HEK293 (cell line): ENCODE data around the gene DLEC1.

Source experiments
- CTCF ChIA-PET: fragments of 350-600 bp; formaldehyde crosslinking; extraction: SDS; loops from one replicate; lab custom pipeline; 2021; ENCODE audit warnings: antibody characterized with exemption; lab: Yijun Ruan, JAX
- POLR2A ChIA-PET: fragments of 300-600 bp; formaldehyde crosslinking; extraction: SDS; loops from one replicate; lab custom pipeline; 2020; ENCODE audit warnings: antibody characterized with exemption, inconsistent platforms; lab: Yijun Ruan, JAX
- H3K27ac ChIP-seq: fragments of 200-500 bp; sonication (Bioruptor generic); 2 replicates; pipeline ENCODE4 v1.5.1; 2014; ENCODE audit warnings: low read depth, low read length, control low read depth, inconsistent platforms; ENCODE audit errors: extremely low read depth
- H3K36me3 ChIP-seq, 2 experiments: fragments of 200-500 bp in 1 of 2; sonication (Bioruptor generic) in 1 of 2; 1 replicate in 1 of 2; 2 replicates in 1 of 2; pipeline ENCODE4 v1.5.1; 2014 to 2017; ENCODE audit warnings: inconsistent platforms in 2 of 2, low read length in 2 of 2; ENCODE audit not compliant: control insufficient read depth in 2 of 2, insufficient read depth in 1 of 2
- H3K4me1 ChIP-seq: fragments of 200-500 bp; sonication (Bioruptor generic); 2 replicates; pipeline ENCODE4 v1.5.1; 2014; ENCODE audit warnings: mild to moderate bottlenecking, low read length, inconsistent platforms; ENCODE audit not compliant: control insufficient read depth, insufficient read depth
- H3K4me3 ChIP-seq: 2 replicates; pipeline ENCODE4 v1.5.1; 2011; ENCODE audit warnings: low read depth, mild to moderate bottlenecking, control low read depth, low read length, moderate library complexity
- H3K9me3 ChIP-seq: fragments of 200-500 bp; sonication (Bioruptor generic); 2 replicates; pipeline ENCODE4 v1.5.1; 2014; ENCODE audit warnings: low read depth, low read length, inconsistent platforms; ENCODE audit not compliant: control insufficient read depth, insufficient read depth
- KLF1 ChIP-seq: fragments of 450-650 bp; formaldehyde crosslinking; IDR thresholded peaks from 2 replicates; pipeline ENCODE4 v1.5.1; 2016; ENCODE audit warnings: missing biosample characterization, missing genetic modification characterization
- REPIN1 ChIP-seq: fragments of 450-650 bp; formaldehyde crosslinking; IDR thresholded peaks from 2 replicates; pipeline ENCODE4 v1.5.1; 2017; ENCODE audit warnings: missing biosample characterization, missing genetic modification characterization, low read depth
- SP2 ChIP-seq: fragments of 450-650 bp; formaldehyde crosslinking; IDR thresholded peaks from 2 replicates; pipeline ENCODE4 v1.5.1; 2016; ENCODE audit warnings: missing biosample characterization, missing genetic modification characterization
- ZIC2 ChIP-seq: fragments of 450-650 bp; formaldehyde crosslinking; IDR thresholded peaks from 2 replicates; pipeline ENCODE4 v1.5.1; 2016; ENCODE audit warnings: missing biosample characterization, missing genetic modification characterization
- ZNF133 ChIP-seq: fragments of 450-650 bp; formaldehyde crosslinking; IDR thresholded peaks from 2 replicates; pipeline ENCODE4 v1.5.1; 2016; ENCODE audit warnings: missing biosample characterization, missing genetic modification characterization
- ZNF138 ChIP-seq: fragments of 450-650 bp; formaldehyde crosslinking; IDR thresholded peaks from 2 replicates; pipeline ENCODE4 v1.5.1; 2016; ENCODE audit warnings: missing biosample characterization, missing genetic modification characterization, borderline replicate concordance
- ZNF23 ChIP-seq: fragments of 450-650 bp; formaldehyde crosslinking; IDR thresholded peaks from 2 replicates; pipeline ENCODE4 v1.5.1; 2016; ENCODE audit warnings: missing biosample characterization, missing genetic modification characterization, borderline replicate concordance
- ZNF341 ChIP-seq: fragments of 450-650 bp; formaldehyde crosslinking; IDR thresholded peaks from 2 replicates; pipeline ENCODE4; 2016; ENCODE audit warnings: low read depth, missing biosample characterization, missing genetic modification characterization
- ZNF404 ChIP-seq: fragments of 450-650 bp; formaldehyde crosslinking; IDR thresholded peaks from 2 replicates; pipeline ENCODE4 v1.5.1; 2017; ENCODE audit warnings: missing biosample characterization, missing genetic modification characterization
- ZNF621 ChIP-seq: fragments of 450-650 bp; formaldehyde crosslinking; IDR thresholded peaks from 2 replicates; pipeline ENCODE4 v1.5.1; 2017; ENCODE audit warnings: missing biosample characterization, missing genetic modification characterization
- TF ChIP-seq, protein P1 (sequence below): fragments of 450-650 bp; formaldehyde crosslinking; IDR thresholded peaks from 2 replicates; pipeline ENCODE4 v1.5.1; 2016; ENCODE audit warnings: missing biosample characterization, missing genetic modification characterization
- TF ChIP-seq, protein P2 (sequence below): fragments of 450-650 bp; formaldehyde crosslinking; optimal IDR thresholded peaks from 2 replicates; pipeline ENCODE3; 2016; ENCODE audit warnings: missing biosample characterization, mild to moderate bottlenecking, missing genetic modification characterization
- TF ChIP-seq, protein P3 (sequence below): fragments of 450-650 bp; formaldehyde crosslinking; IDR thresholded peaks from 2 replicates; pipeline ENCODE4 v1.5.1; 2016; ENCODE audit warnings: missing biosample characterization, missing genetic modification characterization
- TF ChIP-seq, protein P4 (sequence below): fragments of 450-650 bp; formaldehyde crosslinking; IDR thresholded peaks from 2 replicates; pipeline ENCODE4 v1.5.0; 2017; ENCODE audit warnings: missing biosample characterization, missing genetic modification characterization, borderline replicate concordance
- TF ChIP-seq, protein P5 (sequence below): fragments of 450-650 bp; formaldehyde crosslinking; IDR thresholded peaks from 2 replicates; pipeline ENCODE4 v1.5.1; 2016; ENCODE audit warnings: missing biosample characterization, missing genetic modification characterization
- TF ChIP-seq, protein P6 (sequence below): fragments of 450-650 bp; formaldehyde crosslinking; IDR thresholded peaks from 2 replicates; pipeline ENCODE4 v1.5.1; 2016; ENCODE audit warnings: missing biosample characterization, missing genetic modification characterization
- TF ChIP-seq, protein P7 (sequence below): fragments of 450-650 bp; formaldehyde crosslinking; IDR thresholded peaks from 2 replicates; pipeline ENCODE4 v1.5.1; 2016; ENCODE audit warnings: missing biosample characterization, missing genetic modification characterization
- TF ChIP-seq, protein P8 (sequence below): fragments of 450-650 bp; formaldehyde crosslinking; IDR thresholded peaks from 2 replicates; pipeline ENCODE4 v1.5.1; 2016; ENCODE audit warnings: missing biosample characterization, missing genetic modification characterization

Gene DLEC1

DNA sequence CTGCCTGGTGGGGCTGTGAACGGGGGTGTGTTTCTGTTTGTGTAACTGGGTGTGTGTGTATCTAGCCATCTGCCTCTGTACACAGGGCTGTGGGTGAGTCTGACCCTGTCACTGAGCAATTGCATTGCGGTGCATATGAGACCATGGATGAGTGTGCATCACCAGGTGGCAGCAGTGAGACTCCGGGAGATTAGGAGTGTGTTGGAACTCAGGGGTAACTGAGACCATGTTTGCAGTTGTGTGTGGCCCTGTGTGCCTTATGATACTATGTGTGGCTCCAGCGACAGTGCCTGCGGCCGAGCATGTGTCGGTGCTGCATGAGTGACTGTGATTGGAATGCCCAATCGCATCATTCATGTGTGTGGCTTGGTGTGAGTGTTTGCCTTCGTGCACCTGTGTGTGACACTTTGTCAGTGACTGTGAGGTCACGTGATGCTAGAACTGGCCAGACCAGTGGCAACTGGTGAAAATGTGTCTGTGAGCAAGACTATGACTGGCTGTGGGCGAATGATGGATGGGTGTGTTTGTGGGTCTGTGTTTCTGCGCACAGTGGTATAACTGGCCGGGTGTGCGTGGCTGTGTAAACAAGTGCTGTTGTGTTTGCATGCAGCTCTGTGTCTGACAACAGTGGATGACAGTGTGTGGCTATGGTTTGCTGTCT is 34.5 kb upstream of the DLEC1 start:
- Histone ChIP-seq H3K4me3 (no peak overlapping the region), H3K4me1 (no peaks in the 10 kb centered on the region), H3K9me3 (no peaks in the 10 kb centered on the region), H3K36me3 (peaks cover 0 to 9% of the 10 kb centered on the region in 2 experiments; a peak in 1 of 3 replicates), H3K27ac (no peak overlapping the region)
- ChIA-PET POLR2A (interaction anchor here (0.6 kb wide), 1 partner anchor 156 kb away, joined by 3 read pairs; no protein-coding TSS in a partner anchor), CTCF (interaction anchor here (0.7 to 1.3 kb wide), 11 partner anchors 14 to 695 kb away, joined by 3 to 20 read pairs (median 4); no protein-coding TSS in a partner anchor)
- TF ChIP-seq ZIC2 (tag by site-specific recombination): no peak
- TF ChIP-seq ZNF23: no peak
- TF ChIP-seq, protein P1, sequence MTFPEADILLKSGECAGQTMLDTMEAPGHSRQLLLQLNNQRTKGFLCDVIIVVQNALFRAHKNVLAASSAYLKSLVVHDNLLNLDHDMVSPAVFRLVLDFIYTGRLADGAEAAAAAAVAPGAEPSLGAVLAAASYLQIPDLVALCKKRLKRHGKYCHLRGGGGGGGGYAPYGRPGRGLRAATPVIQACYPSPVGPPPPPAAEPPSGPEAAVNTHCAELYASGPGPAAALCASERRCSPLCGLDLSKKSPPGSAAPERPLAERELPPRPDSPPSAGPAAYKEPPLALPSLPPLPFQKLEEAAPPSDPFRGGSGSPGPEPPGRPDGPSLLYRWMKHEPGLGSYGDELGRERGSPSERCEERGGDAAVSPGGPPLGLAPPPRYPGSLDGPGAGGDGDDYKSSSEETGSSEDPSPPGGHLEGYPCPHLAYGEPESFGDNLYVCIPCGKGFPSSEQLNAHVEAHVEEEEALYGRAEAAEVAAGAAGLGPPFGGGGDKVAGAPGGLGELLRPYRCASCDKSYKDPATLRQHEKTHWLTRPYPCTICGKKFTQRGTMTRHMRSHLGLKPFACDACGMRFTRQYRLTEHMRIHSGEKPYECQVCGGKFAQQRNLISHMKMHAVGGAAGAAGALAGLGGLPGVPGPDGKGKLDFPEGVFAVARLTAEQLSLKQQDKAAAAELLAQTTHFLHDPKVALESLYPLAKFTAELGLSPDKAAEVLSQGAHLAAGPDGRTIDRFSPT (tag by site-specific recombination): no peak
- TF ChIP-seq, protein P2, sequence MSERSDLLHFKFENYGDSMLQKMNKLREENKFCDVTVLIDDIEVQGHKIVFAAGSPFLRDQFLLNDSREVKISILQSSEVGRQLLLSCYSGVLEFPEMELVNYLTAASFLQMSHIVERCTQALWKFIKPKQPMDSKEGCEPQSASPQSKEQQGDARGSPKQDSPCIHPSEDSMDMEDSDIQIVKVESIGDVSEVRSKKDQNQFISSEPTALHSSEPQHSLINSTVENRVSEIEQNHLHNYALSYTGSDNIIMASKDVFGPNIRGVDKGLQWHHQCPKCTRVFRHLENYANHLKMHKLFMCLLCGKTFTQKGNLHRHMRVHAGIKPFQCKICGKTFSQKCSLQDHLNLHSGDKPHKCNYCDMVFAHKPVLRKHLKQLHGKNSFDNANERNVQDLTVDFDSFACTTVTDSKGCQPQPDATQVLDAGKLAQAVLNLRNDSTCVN (tag by site-specific recombination): no peak
- TF ChIP-seq KLF1 (tag by site-specific recombination): peak; percentile 51
- TF ChIP-seq, protein P3, sequence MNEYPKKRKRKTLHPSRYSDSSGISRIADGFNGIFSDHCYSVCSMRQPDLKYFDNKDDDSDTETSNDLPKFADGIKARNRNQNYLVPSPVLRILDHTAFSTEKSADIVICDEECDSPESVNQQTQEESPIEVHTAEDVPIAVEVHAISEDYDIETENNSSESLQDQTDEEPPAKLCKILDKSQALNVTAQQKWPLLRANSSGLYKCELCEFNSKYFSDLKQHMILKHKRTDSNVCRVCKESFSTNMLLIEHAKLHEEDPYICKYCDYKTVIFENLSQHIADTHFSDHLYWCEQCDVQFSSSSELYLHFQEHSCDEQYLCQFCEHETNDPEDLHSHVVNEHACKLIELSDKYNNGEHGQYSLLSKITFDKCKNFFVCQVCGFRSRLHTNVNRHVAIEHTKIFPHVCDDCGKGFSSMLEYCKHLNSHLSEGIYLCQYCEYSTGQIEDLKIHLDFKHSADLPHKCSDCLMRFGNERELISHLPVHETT (tag by site-specific recombination): no peak
- TF ChIP-seq, protein P4, sequence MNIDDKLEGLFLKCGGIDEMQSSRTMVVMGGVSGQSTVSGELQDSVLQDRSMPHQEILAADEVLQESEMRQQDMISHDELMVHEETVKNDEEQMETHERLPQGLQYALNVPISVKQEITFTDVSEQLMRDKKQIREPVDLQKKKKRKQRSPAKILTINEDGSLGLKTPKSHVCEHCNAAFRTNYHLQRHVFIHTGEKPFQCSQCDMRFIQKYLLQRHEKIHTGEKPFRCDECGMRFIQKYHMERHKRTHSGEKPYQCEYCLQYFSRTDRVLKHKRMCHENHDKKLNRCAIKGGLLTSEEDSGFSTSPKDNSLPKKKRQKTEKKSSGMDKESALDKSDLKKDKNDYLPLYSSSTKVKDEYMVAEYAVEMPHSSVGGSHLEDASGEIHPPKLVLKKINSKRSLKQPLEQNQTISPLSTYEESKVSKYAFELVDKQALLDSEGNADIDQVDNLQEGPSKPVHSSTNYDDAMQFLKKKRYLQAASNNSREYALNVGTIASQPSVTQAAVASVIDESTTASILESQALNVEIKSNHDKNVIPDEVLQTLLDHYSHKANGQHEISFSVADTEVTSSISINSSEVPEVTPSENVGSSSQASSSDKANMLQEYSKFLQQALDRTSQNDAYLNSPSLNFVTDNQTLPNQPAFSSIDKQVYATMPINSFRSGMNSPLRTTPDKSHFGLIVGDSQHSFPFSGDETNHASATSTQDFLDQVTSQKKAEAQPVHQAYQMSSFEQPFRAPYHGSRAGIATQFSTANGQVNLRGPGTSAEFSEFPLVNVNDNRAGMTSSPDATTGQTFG (tag by site-specific recombination): no peak
- TF ChIP-seq, protein P5, sequence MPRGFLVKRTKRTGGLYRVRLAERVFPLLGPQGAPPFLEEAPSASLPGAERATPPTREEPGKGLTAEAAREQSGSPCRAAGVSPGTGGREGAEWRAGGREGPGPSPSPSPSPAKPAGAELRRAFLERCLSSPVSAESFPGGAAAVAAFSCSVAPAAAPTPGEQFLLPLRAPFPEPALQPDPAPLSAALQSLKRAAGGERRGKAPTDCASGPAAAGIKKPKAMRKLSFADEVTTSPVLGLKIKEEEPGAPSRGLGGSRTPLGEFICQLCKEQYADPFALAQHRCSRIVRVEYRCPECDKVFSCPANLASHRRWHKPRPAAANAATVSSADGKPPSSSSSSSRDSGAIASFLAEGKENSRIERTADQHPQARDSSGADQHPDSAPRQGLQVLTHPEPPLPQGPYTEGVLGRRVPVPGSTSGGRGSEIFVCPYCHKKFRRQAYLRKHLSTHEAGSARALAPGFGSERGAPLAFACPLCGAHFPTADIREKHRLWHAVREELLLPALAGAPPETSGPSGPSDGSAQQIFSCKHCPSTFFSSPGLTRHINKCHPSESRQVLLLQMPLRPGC (tag by site-specific recombination): peak; percentile 66
- TF ChIP-seq, protein P6, sequence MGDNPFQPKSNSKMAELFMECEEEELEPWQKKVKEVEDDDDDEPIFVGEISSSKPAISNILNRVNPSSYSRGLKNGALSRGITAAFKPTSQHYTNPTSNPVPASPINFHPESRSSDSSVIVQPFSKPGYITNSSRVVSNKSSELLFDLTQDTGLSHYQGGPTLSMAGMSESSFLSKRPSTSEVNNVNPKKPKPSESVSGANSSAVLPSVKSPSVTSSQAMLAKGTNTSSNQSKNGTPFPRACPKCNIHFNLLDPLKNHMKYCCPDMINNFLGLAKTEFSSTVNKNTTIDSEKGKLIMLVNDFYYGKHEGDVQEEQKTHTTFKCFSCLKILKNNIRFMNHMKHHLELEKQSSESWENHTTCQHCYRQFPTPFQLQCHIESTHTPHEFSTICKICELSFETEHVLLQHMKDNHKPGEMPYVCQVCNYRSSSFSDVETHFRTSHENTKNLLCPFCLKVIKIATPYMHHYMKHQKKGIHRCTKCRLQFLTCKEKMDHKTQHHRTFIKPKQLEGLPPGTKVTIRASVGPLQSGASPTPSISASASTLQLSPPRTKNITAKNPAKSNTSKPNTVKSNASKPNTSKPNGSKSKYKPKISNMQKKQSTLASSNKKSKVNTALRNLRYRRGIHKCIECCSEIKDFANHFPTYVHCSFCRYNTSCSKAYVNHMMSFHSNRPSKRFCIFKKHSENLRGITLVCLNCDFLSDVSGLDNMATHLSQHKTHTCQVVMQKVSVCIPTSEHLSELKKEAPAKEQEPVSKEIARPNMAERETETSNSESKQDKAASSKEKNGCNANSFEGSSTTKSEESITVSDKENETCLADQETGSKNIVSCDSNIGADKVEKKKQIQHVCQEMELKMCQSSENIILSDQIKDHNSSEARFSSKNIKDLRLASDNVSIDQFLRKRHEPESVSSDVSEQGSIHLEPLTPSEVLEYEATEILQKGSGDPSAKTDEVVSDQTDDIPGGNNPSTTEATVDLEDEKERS: no peak
- TF ChIP-seq ZNF138: no peak
- TF ChIP-seq, protein P7, sequence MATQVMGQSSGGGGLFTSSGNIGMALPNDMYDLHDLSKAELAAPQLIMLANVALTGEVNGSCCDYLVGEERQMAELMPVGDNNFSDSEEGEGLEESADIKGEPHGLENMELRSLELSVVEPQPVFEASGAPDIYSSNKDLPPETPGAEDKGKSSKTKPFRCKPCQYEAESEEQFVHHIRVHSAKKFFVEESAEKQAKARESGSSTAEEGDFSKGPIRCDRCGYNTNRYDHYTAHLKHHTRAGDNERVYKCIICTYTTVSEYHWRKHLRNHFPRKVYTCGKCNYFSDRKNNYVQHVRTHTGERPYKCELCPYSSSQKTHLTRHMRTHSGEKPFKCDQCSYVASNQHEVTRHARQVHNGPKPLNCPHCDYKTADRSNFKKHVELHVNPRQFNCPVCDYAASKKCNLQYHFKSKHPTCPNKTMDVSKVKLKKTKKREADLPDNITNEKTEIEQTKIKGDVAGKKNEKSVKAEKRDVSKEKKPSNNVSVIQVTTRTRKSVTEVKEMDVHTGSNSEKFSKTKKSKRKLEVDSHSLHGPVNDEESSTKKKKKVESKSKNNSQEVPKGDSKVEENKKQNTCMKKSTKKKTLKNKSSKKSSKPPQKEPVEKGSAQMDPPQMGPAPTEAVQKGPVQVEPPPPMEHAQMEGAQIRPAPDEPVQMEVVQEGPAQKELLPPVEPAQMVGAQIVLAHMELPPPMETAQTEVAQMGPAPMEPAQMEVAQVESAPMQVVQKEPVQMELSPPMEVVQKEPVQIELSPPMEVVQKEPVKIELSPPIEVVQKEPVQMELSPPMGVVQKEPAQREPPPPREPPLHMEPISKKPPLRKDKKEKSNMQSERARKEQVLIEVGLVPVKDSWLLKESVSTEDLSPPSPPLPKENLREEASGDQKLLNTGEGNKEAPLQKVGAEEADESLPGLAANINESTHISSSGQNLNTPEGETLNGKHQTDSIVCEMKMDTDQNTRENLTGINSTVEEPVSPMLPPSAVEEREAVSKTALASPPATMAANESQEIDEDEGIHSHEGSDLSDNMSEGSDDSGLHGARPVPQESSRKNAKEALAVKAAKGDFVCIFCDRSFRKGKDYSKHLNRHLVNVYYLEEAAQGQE: no peak
- TF ChIP-seq SP2 (tag by site-specific recombination): no peak
- no peak for TF ChIP-seq ZNF341 (tag by site-specific recombination)
- no peak for TF ChIP-seq ZNF404 (tag by site-specific recombination)
- no peak for TF ChIP-seq REPIN1 (tag by site-specific recombination)
- peak; percentile 77 for TF ChIP-seq ZNF133 (tag by site-specific recombination)
- TF ChIP-seq, protein P8, sequence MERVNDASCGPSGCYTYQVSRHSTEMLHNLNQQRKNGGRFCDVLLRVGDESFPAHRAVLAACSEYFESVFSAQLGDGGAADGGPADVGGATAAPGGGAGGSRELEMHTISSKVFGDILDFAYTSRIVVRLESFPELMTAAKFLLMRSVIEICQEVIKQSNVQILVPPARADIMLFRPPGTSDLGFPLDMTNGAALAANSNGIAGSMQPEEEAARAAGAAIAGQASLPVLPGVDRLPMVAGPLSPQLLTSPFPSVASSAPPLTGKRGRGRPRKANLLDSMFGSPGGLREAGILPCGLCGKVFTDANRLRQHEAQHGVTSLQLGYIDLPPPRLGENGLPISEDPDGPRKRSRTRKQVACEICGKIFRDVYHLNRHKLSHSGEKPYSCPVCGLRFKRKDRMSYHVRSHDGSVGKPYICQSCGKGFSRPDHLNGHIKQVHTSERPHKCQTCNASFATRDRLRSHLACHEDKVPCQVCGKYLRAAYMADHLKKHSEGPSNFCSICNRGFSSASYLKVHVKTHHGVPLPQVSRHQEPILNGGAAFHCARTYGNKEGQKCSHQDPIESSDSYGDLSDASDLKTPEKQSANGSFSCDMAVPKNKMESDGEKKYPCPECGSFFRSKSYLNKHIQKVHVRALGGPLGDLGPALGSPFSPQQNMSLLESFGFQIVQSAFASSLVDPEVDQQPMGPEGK (tag by site-specific recombination): no peak
- TF ChIP-seq ZNF621 (tag by site-specific recombination): no peak
